Tibial nerve (tissue), 4 donors: Measurements from ENCODE around the gene TLE3. TPM values are rescaled to one million over a fixed set of nuclear protein-coding genes. Genes with fewer than 3 reads are reported as not detected.

Experiments used
- DNase-seq, 2 donors: peaks; one replicate each; pipeline ENCODE4 v3.0.0-alpha.2; 2019; ENCODE audit warnings: low spot score in 2 of 2
- H3K27ac ChIP-seq, 4 donors: fragments of 200-600 bp; sonication (generic) in 3 of 4; one replicate each; pipeline ENCODE4 v1.5.1; 2017 to 2019; ENCODE audit warnings: mild to moderate bottlenecking in 1 of 4
- H3K27me3 ChIP-seq, 2 donors: fragments of 200-600 bp; sonication (generic) in 1 of 2; one replicate each; pipeline versions ENCODE4 v1.5.1 to v1.6.0; 2017 to 2019
- H3K36me3 ChIP-seq, 3 donors: fragments of 200-600 bp; sonication (generic); one replicate each; pipeline ENCODE4 v1.5.1; 2018 to 2019
- H3K4me1 ChIP-seq, 4 donors: fragments of 200-600 bp; sonication (generic) in 3 of 4; one replicate each; pipeline ENCODE4 v1.5.1; 2017 to 2019
- H3K4me3 ChIP-seq, 4 donors: fragments of 200-600 bp; sonication (generic) in 3 of 4; one replicate each; pipeline ENCODE4 v1.5.1; 2017 to 2019; ENCODE audit warnings: mild to moderate bottlenecking in 1 of 4, moderate library complexity in 1 of 4
- H3K9me3 ChIP-seq, 4 donors: fragments of 200-600 bp; sonication (generic) in 3 of 4; one replicate each; pipeline ENCODE4 v1.5.1; 2017 to 2019
- CTCF ChIP-seq, 5 experiments: fragments of 200-600 bp in 3 of 5; fragments of 450-650 bp in 2 of 5; sonication (generic) in 3 of 5; IDR thresholded peaks; one replicate each; pipeline ENCODE4 v1.5.1; 2016 to 2019; ENCODE audit warnings: antibody characterized with exemption in 5 of 5, mild to moderate bottlenecking in 3 of 5, moderate library complexity in 2 of 5
- EP300 ChIP-seq, 2 donors: sonication (generic); formaldehyde crosslinking; IDR thresholded peaks; one replicate each; pipeline ENCODE4 v1.6.1; 2017; ENCODE audit warnings: antibody characterized with exemption in 2 of 2, mild to moderate bottlenecking in 1 of 2
- POLR2A ChIP-seq, 2 donors: fragments of 450-650 bp; IDR thresholded peaks; one replicate each; pipeline ENCODE4 v1.6.1; 2017; ENCODE audit warnings: antibody characterized with exemption in 2 of 2, mild to moderate bottlenecking in 2 of 2, moderate library complexity in 2 of 2
- WGBS, 2 donors: methylation state at CpG; one replicate each; pipeline ENCODE4 v1.1.5; 2018; 5-methylcytosine and 5-hydroxymethylcytosine counted together
- total RNA-seq, 4 donors: library from RNA; depleted of rRNA; stranded (reverse); fragments of >200 nt; gene quantifications; one replicate each; pipeline ENCODE4 v1.1.0, GENCODE V29; 2016

Gene TLE3
- total RNA-seq, 4 donors from 2014 or later = 62.4 to 91.6 (median 76.9) TPM

DNA sequence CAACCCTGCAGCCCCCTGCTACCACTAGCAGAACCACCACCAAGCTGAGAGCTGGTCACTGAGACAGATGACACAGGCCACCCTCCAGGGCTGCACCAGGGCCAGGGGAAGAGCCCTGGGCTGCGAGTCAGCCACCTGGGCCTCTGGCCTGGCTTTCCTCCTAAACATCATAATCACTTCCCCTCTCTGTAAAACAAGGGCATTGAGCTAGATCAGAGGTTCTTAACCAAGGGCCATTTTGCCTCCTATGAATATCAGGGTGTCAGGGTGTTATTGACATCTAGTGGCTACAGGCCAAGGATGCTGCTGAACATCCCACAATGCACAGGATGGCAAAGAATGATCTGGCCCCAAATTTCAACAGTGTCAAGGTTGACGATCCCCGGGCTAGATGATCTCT, 25.2 kb downstream of the TLE3 start:
- Histone ChIP-seq H3K9me3 (no peaks in the 10 kb centered on the region), H3K4me3 (no peak overlapping the region), H3K27ac (no peak overlapping the region), H3K4me1 (peaks cover 0 to 53% (median 9%) of the 10 kb centered on the region in 4 donors), H3K27me3 (no peaks in the 10 kb centered on the region), H3K36me3 (peaks cover 2 to 84% (median 16%) of the 10 kb centered on the region in 3 donors)
- TF ChIP-seq EP300 (IDR thresholded peaks at IDR 0.05) (no peak), CTCF (IDR thresholded peaks at IDR 0.05) (no peak), POLR2A (IDR thresholded peaks at IDR 0.05) (no peak)
- DNase-seq = no peak
- WGBS, 2 donors = 83 to 84% methylated on average over 3 of the region's 3 CpGs

DNA sequence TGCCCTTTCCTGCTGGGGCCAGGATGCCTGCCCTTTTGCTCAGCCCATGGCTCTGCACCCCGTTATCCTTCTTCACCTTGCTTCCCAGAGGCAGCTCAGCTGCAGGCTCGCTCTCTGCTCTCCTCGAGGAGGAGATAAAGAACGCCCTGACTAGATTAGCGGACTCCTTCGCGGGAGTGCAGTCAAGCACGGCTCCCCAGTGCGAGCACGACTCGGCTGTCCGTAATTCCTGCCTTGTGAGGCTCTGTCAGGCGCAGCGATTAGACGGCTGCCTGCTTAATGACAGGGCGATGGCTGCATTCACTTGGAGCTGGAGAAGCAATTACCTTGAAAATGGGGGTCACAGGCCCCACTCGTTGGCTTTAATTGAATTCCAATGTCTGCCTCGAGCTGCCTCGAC, 25.9 kb downstream of the TLE3 start:
- no peaks in the 10 kb centered on the region for H3K9me3 ChIP-seq
- TF ChIP-seq CTCF (IDR thresholded peaks at IDR 0.05) = no peak
- no peak for TF ChIP-seq EP300 (IDR thresholded peaks at IDR 0.05)
- no peak for TF ChIP-seq POLR2A (IDR thresholded peaks at IDR 0.05)
- no peak for DNase-seq
- no peak overlapping the region for H3K4me3 ChIP-seq
- H3K4me1 ChIP-seq = peaks cover 0 to 53% (median 8%) of the 10 kb centered on the region in 4 donors
- H3K27me3 ChIP-seq = no peaks in the 10 kb centered on the region
- 74 to 85% methylated on average over 19 of the region's 19 CpGs for WGBS, 2 donors
- H3K27ac ChIP-seq = no peak overlapping the region
- peaks cover 2 to 85% (median 17%) of the 10 kb centered on the region in 3 donors for H3K36me3 ChIP-seq

GRCh38 chr15:70069716-70070115, 28.0 kb downstream of the TLE3 start:
- H3K4me1 ChIP-seq = peaks cover 0 to 57% (median 20%) of the 10 kb centered on the region in 4 donors
- H3K4me3 ChIP-seq = no peak overlapping the region
- DNase-seq = no peak
- H3K27ac ChIP-seq = no peak overlapping the region
- H3K9me3 ChIP-seq = no peaks in the 10 kb centered on the region
- TF ChIP-seq EP300 (IDR thresholded peaks at IDR 0.05) = no peak
- TF ChIP-seq POLR2A (IDR thresholded peaks at IDR 0.05) = no peak
- no peak for TF ChIP-seq CTCF (IDR thresholded peaks at IDR 0.05)
- peaks cover 2 to 78% (median 17%) of the 10 kb centered on the region in 3 donors for H3K36me3 ChIP-seq
- 80 to 92% methylated on average over 7 of the region's 7 CpGs for whole genome bisulfite sequencing, 2 donors
- H3K27me3 ChIP-seq = no peaks in the 10 kb centered on the region

GRCh38 chr15:70068783-70069565, 28.7 kb downstream of the TLE3 start:
- WGBS, 2 donors = 67 to 71% methylated on average over 7 to 9 of the region's 9 CpGs
- no peak for DNase-seq
- Histone ChIP-seq H3K27me3 (no peaks in the 10 kb centered on the region), H3K4me3 (no peak overlapping the region), H3K27ac (no peak overlapping the region), H3K36me3 (peaks cover 0 to 70% (median 12%) of the 10 kb centered on the region in 3 donors), H3K9me3 (no peaks in the 10 kb centered on the region), H3K4me1 (peaks cover 0 to 64% (median 27%) of the 10 kb centered on the region in 4 donors)
- TF ChIP-seq EP300 (IDR thresholded peaks at IDR 0.05) = no peak
- no peak for TF ChIP-seq POLR2A (IDR thresholded peaks at IDR 0.05)
- no peak for TF ChIP-seq CTCF (IDR thresholded peaks at IDR 0.05)

DNA sequence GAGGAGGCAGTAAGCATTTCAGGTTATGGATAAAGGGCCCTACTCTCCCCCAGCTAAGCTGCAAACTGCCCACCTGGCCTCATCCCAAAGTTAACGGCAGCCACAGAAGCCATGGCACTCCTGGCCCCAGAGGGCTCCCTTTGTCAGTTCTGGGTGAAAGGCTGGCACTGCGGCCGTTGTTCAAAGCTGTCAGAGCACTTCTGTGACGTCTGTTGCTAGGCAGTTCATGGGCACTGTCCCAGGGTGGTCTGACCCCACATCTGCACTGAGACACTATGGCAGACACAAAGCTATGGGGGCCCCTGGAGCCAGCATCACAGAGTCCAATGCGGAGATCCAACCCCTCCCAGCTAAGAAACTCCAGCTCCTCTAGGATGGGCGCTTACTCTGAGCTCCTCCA, 30.0 kb downstream of the TLE3 start:
- Histone ChIP-seq H3K27me3 (no peaks in the 10 kb centered on the region), H3K9me3 (no peaks in the 10 kb centered on the region), H3K4me3 (no peak overlapping the region), H3K27ac (peak overlapping the region in 1 of 4 donors; percentile 12), H3K36me3 (peaks cover 0 to 57% (median 12%) of the 10 kb centered on the region in 3 donors), H3K4me1 (peaks cover 0 to 76% (median 34%) of the 10 kb centered on the region in 4 donors)
- WGBS, 2 donors = 69 to 71% methylated on average over 6 of the region's 6 CpGs
- DNase-seq = no peak
- TF ChIP-seq EP300 (IDR thresholded peaks at IDR 0.05) = no peak
- TF ChIP-seq CTCF (IDR thresholded peaks at IDR 0.05) = no peak
- TF ChIP-seq POLR2A (IDR thresholded peaks at IDR 0.05) = no peak
